Measurements from ENCODE around the gene PSMD7.

Gene PSMD7

DNA sequence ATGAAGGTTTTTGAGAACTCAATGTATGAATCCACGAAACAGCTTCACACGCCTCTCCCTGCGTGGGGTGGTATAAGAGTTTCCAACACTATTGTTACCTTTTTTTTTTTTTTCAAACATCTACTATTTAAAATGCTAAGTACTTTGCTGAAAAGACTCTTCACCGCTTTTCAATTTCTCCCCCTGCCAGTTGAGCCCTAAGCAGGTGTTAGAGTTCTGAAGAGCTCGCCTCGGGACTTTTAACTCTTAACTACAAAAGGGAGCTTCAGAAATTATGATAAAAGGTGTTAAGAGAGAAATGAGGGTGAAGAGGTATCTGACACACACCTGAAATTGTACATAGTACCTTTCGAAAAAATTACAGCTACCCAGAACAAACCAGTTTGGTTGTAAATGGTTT, 20.9 kb upstream of the PSMD7 start:
- H3K4me1 ChIP-seq, result no peaks in the 10 kb centered on the region
- no peak for DNase-seq
- H3K4me3 ChIP-seq, result no peak overlapping the region
- H3K36me3 ChIP-seq, result no peaks in the 10 kb centered on the region
- no peak overlapping the region for H3K27ac ChIP-seq
- no peaks in the 10 kb centered on the region for H3K27me3 ChIP-seq
- intact Hi-C loops (cut with DNase I; ENCODE audit: low total_unique reads), result no loop called here
- H3K9me3 ChIP-seq, result no peaks in the 10 kb centered on the region
- TF ChIP-seq, protein P1, sequence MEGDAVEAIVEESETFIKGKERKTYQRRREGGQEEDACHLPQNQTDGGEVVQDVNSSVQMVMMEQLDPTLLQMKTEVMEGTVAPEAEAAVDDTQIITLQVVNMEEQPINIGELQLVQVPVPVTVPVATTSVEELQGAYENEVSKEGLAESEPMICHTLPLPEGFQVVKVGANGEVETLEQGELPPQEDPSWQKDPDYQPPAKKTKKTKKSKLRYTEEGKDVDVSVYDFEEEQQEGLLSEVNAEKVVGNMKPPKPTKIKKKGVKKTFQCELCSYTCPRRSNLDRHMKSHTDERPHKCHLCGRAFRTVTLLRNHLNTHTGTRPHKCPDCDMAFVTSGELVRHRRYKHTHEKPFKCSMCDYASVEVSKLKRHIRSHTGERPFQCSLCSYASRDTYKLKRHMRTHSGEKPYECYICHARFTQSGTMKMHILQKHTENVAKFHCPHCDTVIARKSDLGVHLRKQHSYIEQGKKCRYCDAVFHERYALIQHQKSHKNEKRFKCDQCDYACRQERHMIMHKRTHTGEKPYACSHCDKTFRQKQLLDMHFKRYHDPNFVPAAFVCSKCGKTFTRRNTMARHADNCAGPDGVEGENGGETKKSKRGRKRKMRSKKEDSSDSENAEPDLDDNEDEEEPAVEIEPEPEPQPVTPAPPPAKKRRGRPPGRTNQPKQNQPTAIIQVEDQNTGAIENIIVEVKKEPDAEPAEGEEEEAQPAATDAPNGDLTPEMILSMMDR (IDR thresholded peaks at IDR 0.05), result no peak

DNA sequence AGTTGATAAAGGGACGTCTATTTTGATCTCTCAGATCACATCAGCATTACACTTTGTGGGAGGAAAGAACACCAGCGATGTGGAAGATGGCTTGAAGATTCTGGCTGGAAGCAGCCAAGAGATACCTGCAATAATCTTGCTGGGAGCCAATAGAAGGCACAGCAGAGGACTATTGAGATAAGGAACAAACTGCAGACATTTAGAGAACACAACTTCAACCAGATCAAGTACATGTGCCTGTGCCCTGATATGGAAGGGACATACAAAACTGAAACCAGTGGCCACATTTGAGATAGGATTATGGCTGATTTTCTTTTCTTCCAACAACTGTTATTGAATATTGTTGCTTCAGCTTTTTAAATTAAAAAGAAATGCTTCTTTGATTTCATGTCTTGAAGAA, 18.6 kb upstream of the PSMD7 start:
- DNase-seq, result no peak
- Histone ChIP-seq H3K4me1 (no peaks in the 10 kb centered on the region), H3K4me3 (no peak overlapping the region), H3K9me3 (no peaks in the 10 kb centered on the region), H3K27ac (no peak overlapping the region), H3K36me3 (no peaks in the 10 kb centered on the region), H3K27me3 (no peaks in the 10 kb centered on the region)
- TF ChIP-seq, protein P1 (IDR thresholded peaks at IDR 0.05), result no peak
- intact Hi-C loops (cut with DNase I; ENCODE audit: low total_unique reads), result no loop called here

DNA sequence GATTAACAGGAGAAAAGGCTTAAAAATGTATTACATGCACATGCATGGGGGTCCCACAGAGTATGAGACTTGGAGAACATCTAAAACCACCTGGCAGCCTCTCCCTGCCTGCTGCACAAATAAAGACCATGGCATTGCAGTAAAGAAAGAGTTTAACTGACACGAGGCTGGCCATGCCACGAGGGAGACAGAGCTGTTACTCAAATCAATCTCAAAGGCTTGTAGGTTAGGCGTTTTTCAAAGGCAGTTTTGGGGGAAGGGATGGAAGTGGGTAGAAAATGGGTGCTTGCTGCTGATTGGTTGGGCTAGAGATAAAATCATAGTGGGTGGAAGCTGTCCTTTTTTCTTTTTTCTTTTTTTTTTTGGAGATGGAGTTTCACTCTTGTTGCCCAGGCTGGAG, 17.3 kb upstream of the PSMD7 start:
- Histone ChIP-seq H3K27ac (no peak overlapping the region), H3K27me3 (no peaks in the 10 kb centered on the region), H3K4me1 (no peaks in the 10 kb centered on the region), H3K36me3 (no peaks in the 10 kb centered on the region), H3K9me3 (no peaks in the 10 kb centered on the region), H3K4me3 (no peak overlapping the region)
- TF ChIP-seq, protein P1 (IDR thresholded peaks at IDR 0.05), result no peak
- intact Hi-C loops (cut with DNase I; ENCODE audit: low total_unique reads), result no loop called here
- DNase-seq, result no peak

GRCh38 chr16:74279805-74280204, 16.8 kb upstream of the PSMD7 start:
- no peak overlapping the region for H3K27ac ChIP-seq
- no peak for DNase-seq
- no peak overlapping the region for H3K4me3 ChIP-seq
- intact Hi-C loops (cut with DNase I; ENCODE audit: low total_unique reads), result no loop called here
- no peaks in the 10 kb centered on the region for H3K9me3 ChIP-seq
- TF ChIP-seq, protein P1 (IDR thresholded peaks at IDR 0.05), result no peak
- no peaks in the 10 kb centered on the region for H3K36me3 ChIP-seq
- no peaks in the 10 kb centered on the region for H3K4me1 ChIP-seq
- no peaks in the 10 kb centered on the region for H3K27me3 ChIP-seq

- H3K4me3 ChIP-seq, result no peak overlapping the region
- H3K4me1 ChIP-seq, result no peaks in the 10 kb centered on the region
- H3K27ac ChIP-seq, result no peak overlapping the region
- no peaks in the 10 kb centered on the region for H3K9me3 ChIP-seq
- H3K36me3 ChIP-seq, result no peaks in the 10 kb centered on the region
- TF ChIP-seq, protein P1 (IDR thresholded peaks at IDR 0.05), result no peak
- no peak for DNase-seq
- H3K27me3 ChIP-seq, result no peaks in the 10 kb centered on the region
- intact Hi-C loops (cut with DNase I; ENCODE audit: low total_unique reads), result no loop called here
Measured at GRCh38 chr16:74280448-74280847, 16.2 kb upstream of the PSMD7 start.

DNA sequence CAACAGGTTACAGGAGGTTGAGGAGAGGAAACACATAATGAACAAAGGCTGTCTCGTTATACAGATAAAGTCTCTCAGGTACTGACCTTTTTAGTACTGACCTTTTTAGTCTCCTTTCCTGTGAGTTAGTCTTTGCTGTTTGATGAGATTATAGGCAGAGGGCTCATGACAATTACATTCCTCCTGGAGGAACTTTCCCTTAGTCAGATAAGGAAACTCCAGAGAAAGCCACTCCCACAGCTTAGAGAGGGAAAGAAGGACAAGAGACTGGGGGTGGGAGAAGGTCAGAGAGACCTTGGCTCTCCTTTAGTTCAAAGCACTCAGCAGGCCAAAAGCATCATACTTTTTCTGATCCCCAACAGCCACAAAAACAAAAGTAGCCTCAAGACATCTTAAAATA, 15.3 kb upstream of the PSMD7 start:
- Histone ChIP-seq H3K36me3 (no peaks in the 10 kb centered on the region), H3K27ac (no peak overlapping the region), H3K4me1 (no peaks in the 10 kb centered on the region), H3K27me3 (no peaks in the 10 kb centered on the region), H3K4me3 (no peak overlapping the region), H3K9me3 (no peaks in the 10 kb centered on the region)
- TF ChIP-seq, protein P1 (IDR thresholded peaks at IDR 0.05), result no peak
- intact Hi-C loops (cut with DNase I; ENCODE audit: low total_unique reads), result no loop called here
- no peak for DNase-seq

Data from tibial artery (tissue), 4 donors.